ENCODE results near the gene CADM2. TPM values are rescaled to one million over a fixed set of nuclear protein-coding genes. Genes with fewer than 3 reads are reported as not detected.

The CADM2 gene
- total RNA-seq, 1 donor: 2.2 TPM

DNA sequence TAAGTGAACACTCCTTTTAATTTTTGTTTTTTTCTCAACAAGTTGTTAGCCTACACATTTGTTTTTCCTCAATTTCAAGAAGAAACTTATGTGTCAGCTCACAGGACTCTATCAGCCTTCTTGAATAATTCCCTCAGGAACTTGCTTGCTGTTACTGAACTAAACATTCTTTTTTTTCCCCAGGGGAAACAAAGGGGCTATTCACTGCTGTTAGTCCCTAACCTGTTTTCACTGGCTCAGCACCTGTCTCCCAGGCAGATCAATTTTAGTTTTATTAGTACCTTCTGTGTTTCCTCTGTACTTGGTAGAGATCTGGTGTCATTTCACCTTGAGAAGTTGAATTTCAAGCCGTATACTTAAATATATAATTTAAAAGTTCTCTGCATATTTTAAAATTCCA is 644.6 kb downstream of the CADM2 start:
- H3K4me3 ChIP-seq (ENCODE audit: low read depth, low read length): no peak overlapping the region
- TF ChIP-seq, protein P1, sequence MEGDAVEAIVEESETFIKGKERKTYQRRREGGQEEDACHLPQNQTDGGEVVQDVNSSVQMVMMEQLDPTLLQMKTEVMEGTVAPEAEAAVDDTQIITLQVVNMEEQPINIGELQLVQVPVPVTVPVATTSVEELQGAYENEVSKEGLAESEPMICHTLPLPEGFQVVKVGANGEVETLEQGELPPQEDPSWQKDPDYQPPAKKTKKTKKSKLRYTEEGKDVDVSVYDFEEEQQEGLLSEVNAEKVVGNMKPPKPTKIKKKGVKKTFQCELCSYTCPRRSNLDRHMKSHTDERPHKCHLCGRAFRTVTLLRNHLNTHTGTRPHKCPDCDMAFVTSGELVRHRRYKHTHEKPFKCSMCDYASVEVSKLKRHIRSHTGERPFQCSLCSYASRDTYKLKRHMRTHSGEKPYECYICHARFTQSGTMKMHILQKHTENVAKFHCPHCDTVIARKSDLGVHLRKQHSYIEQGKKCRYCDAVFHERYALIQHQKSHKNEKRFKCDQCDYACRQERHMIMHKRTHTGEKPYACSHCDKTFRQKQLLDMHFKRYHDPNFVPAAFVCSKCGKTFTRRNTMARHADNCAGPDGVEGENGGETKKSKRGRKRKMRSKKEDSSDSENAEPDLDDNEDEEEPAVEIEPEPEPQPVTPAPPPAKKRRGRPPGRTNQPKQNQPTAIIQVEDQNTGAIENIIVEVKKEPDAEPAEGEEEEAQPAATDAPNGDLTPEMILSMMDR (IDR thresholded peaks at IDR 0.05; ENCODE audit: insufficient read depth, low read length): no peak
- DNase-seq (ENCODE audit: low read depth): no peak

DNA sequence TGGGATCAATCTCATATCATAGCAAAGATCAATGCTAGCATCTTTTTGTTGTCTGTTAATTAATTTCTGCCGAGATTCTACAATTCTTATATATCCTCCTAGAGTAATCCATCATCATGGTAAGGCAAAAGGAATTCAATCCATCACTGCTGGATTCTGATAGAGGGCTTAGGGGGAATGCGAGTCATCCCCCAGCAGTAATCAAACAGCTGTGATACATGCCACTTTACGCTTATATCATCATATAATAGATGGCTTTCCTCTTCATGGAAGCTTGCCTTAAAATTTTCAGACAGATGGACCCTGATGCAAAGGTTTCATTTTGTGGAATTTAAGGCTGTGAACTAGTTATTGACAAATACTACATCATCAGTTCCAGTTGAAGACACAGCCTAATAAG is 645.9 kb downstream of the CADM2 start:
- no peak for DNase-seq (ENCODE audit: low read depth)
- no peak overlapping the region for H3K4me3 ChIP-seq (ENCODE audit: low read depth, low read length)
- TF ChIP-seq, protein P1 (IDR thresholded peaks at IDR 0.05; ENCODE audit: insufficient read depth, low read length): no peak

DNA sequence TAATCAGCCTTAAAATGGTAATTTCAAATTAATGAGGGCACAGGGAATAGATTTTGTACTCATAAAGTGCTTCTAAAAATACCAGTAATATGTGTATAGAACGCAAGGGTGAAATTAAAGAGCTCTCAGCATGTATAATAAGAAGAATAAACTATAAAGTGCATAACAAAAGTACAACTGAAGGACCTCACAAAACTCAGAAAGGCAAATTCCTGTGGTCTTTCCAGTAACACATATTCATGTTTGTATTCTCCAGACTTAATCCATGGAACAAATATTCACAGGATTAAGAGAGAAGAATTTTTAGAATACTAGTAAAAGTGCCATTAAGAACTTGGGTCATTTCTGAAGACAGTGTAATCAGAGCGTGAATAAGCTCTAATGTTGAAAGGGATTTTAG is 646.3 kb downstream of the CADM2 start:
- no peak for DNase-seq (ENCODE audit: low read depth)
- no peak overlapping the region for H3K4me3 ChIP-seq (ENCODE audit: low read depth, low read length)
- TF ChIP-seq, protein P1 (IDR thresholded peaks at IDR 0.05; ENCODE audit: insufficient read depth, low read length): no peak

DNA sequence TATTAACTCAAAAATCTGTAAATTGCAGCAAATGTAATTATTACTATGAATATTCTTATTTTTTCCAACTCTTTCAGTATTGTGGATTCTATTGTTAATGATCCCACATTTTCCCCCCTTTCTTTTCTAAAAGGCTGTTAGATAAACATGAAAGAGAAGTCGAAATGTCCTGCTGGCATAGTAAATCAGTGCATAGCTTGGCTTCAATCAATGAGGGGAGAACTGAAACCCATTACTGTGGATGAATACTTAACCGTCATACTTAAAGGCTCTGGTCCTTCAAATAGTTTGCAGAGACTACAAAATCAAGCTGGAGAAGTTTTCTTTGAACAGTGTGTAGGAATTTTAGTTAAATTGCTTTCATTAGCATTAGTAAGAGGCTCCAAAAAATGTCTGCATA is 667.9 kb downstream of the CADM2 start:
- TF ChIP-seq, protein P1 (IDR thresholded peaks at IDR 0.05; ENCODE audit: insufficient read depth, low read length): no peak
- H3K4me3 ChIP-seq (ENCODE audit: low read depth, low read length): no peak overlapping the region
- no peak for DNase-seq (ENCODE audit: low read depth)

DNA sequence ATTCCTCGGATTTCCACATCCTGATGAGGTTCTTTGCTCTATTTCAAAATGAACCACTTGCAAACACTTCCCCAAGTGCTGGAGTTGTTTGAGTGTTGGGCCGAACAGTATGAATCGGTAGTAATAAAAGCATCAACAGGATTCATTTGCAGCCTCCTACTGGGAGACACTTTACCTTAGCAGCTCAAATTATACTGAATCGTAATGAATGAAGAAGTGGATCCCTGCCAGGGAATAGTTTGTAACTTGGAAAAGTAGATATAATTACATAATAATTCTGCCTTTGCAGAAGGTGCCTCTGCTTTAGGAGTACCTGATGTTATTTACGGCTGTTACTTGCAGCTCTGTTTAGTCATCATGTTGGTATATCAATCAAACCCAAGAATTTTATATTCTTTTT is 669.1 kb downstream of the CADM2 start:
- no peak for DNase-seq (ENCODE audit: low read depth)
- TF ChIP-seq, protein P1 (IDR thresholded peaks at IDR 0.05; ENCODE audit: insufficient read depth, low read length): no peak
- no peak overlapping the region for H3K4me3 ChIP-seq (ENCODE audit: low read depth, low read length)

DNA sequence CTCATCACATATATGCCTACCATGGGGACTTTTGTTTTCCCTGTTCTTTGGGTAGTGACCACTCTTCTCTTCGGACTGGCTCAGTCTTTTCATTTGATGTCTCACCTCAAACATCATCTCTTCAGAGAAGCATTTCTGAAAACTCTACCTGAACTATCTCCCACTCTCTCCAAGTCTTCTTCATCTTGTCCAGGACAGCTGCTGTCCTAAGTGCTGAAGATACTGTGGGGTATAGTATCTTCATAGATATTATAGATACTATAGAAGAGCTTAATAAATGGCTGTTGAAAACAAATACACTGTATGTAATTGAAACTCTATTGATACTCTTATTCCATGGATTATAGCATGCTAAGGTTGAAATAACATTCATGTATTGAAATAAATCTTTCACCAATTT is 672.3 kb downstream of the CADM2 start:
- TF ChIP-seq, protein P1 (IDR thresholded peaks at IDR 0.05; ENCODE audit: insufficient read depth, low read length): no peak
- no peak overlapping the region for H3K4me3 ChIP-seq (ENCODE audit: low read depth, low read length)
- DNase-seq (ENCODE audit: low read depth): no peak

DNA sequence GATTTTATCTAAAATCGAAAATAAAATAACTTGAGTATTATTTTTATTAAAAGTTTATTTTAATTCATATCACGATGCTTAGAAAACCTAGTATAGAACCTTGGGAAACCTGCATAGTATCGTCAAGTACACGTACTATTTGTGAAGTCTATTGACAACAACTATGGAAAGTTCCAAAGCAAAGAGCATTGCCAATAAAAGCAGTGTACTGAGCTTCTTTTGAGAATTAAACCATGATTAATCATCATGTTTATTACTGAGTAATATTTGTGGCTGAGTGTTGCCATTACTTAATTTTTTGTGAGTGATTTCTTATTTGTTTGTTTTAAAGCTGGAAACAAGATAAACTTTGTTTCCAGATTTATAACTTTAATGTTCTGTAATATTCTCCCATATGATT is 674.1 kb downstream of the CADM2 start:
- no peak overlapping the region for H3K4me3 ChIP-seq (ENCODE audit: low read depth, low read length)
- TF ChIP-seq, protein P1 (IDR thresholded peaks at IDR 0.05; ENCODE audit: insufficient read depth, low read length): no peak
- DNase-seq (ENCODE audit: low read depth): no peak
